HUDEP-2 (cell line): Measurements from ENCODE around the gene FGF14.

Experiments used
- DNase-seq, 76 experiments: peaks; one replicate each; lab custom pipeline; 2025; ENCODE audit not compliant: unreplicated experiment in 76 of 76; lab: John Stamatoyannopoulos, UW

FGF14 gene

GRCh38 chr13:102260256-102260655 lies 141.6 kb downstream of the FGF14 start:
- no peak for DNase-seq

- no peak for DNase-seq
Measured at GRCh38 chr13:102255409-102255808, 146.4 kb downstream of the FGF14 start.

GRCh38 chr13:102251817-102252216 lies 150.0 kb downstream of the FGF14 start:
- DNase-seq = no peak

GRCh38 chr13:102250448-102250847 lies 151.4 kb downstream of the FGF14 start:
- DNase-seq = no peak

- no peak for DNase-seq
Measured at GRCh38 chr13:102244607-102245227, 157.1 kb downstream of the FGF14 start.

- DNase-seq = no peak
Measured at GRCh38 chr13:102240110-102240509, 161.7 kb downstream of the FGF14 start.

GRCh38 chr13:102237230-102237629 lies 164.6 kb downstream of the FGF14 start:
- no peak for DNase-seq

- no peak for DNase-seq
Measured at GRCh38 chr13:102236830-102237229, 165.0 kb downstream of the FGF14 start.

GRCh38 chr13:102236341-102236740 lies 165.5 kb downstream of the FGF14 start:
- no peak for DNase-seq

GRCh38 chr13:102235689-102236088 lies 166.2 kb downstream of the FGF14 start:
- no peak for DNase-seq

GRCh38 chr13:102234618-102235017 lies 167.2 kb downstream of the FGF14 start:
- no peak for DNase-seq

GRCh38 chr13:102233566-102234208 lies 168.2 kb downstream of the FGF14 start:
- no peak for DNase-seq

- no peak for DNase-seq
Measured at GRCh38 chr13:102231479-102231878, 170.4 kb downstream of the FGF14 start.

- DNase-seq = no peak
Measured at GRCh38 chr13:102227741-102228140, 174.1 kb downstream of the FGF14 start.

- no peak for DNase-seq
Measured at GRCh38 chr13:102226591-102226990, 175.3 kb downstream of the FGF14 start.

GRCh38 chr13:102225892-102226291 lies 176.0 kb downstream of the FGF14 start:
- DNase-seq = no peak

- DNase-seq = no peak
Measured at GRCh38 chr13:102220681-102221228, 181.1 kb downstream of the FGF14 start.

GRCh38 chr13:102214956-102215355 lies 186.9 kb downstream of the FGF14 start:
- no peak for DNase-seq

GRCh38 chr13:102212729-102213128 lies 189.1 kb downstream of the FGF14 start:
- no peak for DNase-seq

- DNase-seq = no peak
Measured at GRCh38 chr13:102208347-102208746, 193.5 kb downstream of the FGF14 start.

GRCh38 chr13:102207680-102208342 lies 194.0 kb downstream of the FGF14 start:
- no peak for DNase-seq

- no peak for DNase-seq
Measured at GRCh38 chr13:102203718-102204117, 198.1 kb downstream of the FGF14 start.
